ENCODE data around the gene CAMTA1.

Gene CAMTA1

DNA sequence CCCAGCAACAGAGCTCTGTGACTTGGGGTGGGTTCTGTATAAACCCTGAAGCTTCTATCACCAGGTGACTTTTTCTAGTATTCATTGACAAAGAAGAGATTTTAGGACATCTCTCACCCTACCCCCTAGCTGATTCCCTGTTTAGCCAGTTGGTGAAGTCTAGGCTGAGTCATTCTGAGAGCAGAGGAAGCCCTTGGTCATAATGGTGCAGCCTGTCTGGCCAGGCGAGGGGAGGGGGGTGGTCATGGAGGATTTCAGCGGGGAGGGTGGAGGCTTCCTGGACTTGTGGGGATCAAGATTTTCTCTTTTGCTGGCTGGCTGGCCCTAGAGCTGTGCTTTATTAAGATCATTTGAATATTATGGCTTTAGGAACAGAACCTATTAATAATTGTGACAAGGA, 262.6 kb downstream of the CAMTA1 start:
- no peak for DNase-seq

DNA sequence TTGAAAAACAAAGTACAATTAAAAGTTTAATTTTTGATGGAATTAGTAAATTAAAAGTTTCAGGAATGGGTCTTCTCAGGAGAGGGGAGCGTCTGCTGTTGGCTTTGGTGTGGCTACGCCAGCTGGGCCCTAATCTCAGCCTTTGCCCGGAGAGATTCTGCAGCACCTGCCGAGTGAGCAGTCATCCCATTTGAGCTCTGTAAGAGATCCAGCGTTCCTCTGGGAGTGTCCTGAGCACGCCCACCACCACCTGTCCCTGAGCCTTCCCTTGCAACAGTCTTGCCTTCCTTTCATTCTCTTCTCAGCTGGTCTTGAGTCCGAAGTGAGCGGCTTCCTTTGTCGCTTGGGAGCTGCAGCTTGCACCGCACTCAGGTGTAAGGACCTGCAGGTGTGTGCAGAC, 263.1 kb downstream of the CAMTA1 start:
- DNase-seq, result no peak

DNA sequence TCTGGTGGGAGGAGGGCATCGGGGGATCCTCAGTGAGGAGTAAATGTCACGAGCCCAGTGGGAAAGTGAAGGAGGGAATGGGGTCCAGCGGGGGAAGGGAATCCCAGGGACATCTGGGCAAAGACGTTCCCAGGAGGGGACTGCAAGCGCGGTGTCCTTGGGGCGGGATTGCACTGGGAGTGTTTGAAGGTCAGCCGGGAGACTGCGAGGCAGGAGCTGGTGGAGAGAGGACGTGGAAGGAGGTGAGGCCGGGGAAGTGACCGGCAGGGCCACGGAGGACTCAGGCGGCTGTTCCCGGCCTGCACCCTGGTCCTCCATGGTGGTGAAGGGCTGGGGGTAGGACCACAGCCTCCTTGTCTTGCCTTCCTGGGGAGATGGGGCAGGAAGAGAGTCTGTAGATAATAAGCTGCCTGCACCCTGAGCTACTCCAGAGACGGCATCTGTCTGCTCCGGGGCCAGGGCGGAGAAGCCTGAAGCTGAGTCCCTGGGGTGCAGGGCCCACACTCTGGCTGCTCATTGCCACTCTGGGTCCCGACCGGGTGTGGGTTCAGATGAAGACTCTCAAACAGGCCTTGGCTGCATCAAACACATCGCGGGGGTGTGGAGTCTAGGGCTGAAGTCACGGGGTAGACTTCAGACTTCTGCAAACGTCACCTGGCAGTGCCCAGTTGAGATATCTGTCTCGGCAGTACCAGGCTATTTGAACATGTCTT, 264.8 kb downstream of the CAMTA1 start:
- DNase-seq, result no peak

DNA sequence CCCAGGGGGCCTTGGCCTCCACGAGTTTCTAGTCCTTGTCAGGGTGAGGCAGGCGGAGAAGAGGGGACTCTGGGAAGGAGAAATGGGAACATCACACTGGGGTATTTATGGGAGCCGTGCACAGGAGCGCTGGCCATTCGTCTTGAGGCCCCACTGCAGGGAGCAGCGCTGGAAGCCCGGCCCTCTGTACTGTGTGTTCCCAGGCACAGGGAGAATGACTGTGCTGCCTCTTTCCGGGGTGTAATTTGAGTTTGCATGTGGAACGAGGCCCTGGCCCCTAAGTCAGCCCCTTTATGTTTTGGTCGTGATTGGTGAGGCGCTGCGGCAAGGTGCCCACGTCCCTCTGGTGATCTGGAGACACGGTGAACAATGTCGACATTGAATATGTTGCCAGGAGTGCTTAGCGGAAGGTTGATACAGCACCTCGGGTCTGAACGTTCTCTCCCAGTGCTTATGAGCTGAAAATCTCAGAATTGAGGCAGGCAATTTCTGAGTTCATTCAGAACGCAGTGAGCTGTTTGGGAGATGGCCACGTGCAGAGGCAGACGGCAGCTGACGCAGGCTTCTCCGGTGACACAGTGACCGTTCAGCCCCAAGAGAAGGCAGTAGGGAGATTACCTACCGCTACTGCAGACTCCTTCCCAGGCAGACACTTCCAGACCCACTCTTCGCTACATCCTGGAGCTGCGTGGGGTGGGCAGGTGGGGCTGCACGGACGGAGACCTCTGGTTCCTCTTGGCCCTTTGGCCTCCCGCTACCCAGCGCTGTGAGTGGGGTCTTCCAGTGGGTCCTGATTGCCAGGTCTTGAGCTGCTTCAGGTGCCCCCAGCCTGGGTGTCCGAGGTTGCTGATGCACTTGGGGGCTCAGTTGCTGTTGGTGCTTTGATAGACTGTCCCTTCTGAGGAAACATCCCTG, 265.8 kb downstream of the CAMTA1 start:
- DNase-seq, result no peak

DNA sequence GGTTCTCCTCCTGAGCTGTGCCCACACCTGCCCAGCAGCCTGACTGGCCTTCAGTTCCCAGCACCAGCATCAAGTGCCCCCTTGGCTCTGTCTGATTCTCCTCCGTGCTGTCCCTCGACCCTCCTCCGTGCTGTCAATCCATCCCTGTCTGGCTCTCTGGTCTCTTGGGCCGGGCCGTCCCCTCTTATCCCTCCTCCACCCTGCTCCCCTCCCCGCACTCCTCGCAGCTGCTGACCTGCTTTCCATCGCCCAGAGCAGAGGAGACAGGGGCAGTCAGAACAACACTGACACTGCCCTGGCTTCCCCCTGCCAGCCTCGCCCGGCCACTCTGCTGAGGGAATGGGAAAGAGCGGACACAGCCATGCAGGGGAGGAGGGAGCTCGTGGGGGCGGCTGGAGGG, 267.4 kb downstream of the CAMTA1 start:
- no peak for DNase-seq

DNA sequence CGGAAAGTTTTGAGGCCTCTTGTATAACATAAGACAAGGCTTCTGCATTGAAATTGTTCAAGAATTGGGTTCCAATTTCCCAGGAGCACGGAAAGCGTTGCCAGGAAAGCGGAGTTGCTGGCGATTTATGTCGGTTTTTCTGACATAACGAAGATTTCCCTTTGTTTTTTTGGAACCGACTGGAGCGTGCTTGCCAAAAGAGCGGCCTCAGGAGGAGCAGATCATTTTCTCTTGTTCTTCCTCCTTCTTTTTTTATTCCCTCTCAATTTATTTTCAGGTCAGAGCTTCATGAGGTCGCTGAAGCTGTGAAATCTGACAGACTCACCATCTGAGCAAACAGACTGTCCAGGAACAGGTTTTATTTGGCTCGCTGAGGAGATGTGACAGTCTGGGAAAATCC, 275.5 kb downstream of the CAMTA1 start:
- DNase-seq, result no peak

DNA sequence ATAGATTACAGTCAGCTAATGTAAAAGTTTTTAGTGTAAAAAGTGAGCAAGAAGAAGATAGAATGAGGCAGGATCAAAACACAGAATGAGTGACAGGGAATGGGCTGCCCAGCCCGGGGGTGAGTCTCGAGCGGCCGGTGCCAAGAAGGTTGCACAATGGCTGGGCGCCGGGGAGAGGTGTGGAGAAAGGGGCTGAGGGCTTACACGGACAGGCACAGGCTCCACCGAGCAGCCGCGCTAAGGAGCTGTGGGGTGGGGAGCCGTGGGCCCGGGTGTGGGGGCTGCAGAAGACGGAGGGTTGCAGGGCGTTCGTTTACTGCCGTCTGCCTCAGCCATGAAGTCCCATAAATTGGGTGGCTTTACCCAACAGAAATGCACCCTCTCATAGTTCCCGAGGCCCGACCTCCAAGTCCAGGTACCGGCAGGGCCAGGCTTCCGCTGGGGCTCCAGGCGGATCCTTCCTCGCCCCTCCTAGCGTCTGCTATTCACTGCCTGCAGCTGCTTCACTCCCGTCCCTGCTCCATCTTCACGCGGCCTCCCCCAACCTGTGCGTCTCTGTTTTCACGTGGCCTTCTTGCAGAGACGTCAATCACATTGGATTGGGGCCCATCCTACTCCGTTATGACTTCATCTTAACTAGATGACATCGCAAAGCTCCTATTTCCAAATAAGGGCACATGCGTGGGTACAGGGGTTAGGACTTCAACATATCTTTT, 277.2 kb downstream of the CAMTA1 start:
- no peak for DNase-seq

DNA sequence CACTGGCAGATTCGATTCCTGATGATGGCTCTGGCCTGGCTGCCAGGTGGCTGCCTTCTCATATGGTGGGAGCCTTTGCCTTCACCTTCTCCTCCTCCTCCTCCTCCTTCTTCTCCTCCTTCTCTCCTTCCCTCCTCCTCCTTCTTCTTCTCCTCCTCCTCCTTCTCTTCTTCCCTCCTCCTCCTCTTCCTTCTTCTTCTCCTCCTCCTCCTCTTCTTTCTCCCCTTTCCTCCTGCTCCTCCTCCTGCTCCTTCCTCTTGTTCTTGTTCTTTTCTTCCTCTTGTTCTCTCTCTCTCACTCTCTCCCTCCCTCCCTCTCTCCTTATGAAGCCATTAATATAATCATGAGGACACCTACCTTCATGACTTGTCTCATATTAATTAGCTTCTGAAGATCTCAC, 278.7 kb downstream of the CAMTA1 start:
- no peak for DNase-seq

DNA sequence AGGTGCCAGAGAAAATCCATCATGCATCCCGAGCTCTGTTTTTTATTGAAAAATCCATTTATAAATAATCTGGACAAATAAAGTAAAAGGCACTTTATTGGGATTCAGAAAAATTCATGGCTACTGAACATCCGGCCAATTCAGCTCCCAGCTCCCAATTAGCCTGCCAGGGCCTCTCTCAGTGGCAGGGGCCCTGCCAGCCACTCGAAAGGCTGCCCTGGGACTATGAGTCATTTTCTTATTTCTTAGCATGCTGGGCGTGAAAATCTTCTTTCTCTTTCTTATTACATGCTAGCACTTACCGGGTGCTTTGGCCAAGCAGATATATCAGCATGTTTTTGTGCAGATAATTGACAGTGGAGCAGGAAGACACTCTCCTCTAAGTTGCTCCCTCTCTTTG, 283.3 kb downstream of the CAMTA1 start:
- no peak for DNase-seq

DNA sequence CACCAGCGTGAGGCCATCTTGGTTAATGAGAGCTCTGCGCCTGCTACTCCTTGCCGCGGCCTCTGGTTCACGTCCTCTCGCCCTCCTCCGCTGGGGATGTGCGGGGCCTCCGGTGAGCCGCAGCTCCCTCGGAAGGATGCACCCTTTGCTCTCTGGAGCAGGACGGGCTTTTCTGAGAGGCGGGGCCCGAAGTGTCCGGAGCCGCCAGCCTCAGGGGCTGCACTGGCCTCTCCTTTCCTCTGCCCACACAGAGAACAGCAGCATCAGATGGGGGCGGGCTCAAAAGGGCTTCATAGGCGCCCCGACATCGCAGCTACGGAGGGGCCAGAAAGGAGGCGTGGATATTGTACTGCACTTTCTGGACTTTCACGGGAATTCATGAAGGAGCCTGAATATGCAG, 284.7 kb downstream of the CAMTA1 start:
- DNase-seq, result no peak

DNA sequence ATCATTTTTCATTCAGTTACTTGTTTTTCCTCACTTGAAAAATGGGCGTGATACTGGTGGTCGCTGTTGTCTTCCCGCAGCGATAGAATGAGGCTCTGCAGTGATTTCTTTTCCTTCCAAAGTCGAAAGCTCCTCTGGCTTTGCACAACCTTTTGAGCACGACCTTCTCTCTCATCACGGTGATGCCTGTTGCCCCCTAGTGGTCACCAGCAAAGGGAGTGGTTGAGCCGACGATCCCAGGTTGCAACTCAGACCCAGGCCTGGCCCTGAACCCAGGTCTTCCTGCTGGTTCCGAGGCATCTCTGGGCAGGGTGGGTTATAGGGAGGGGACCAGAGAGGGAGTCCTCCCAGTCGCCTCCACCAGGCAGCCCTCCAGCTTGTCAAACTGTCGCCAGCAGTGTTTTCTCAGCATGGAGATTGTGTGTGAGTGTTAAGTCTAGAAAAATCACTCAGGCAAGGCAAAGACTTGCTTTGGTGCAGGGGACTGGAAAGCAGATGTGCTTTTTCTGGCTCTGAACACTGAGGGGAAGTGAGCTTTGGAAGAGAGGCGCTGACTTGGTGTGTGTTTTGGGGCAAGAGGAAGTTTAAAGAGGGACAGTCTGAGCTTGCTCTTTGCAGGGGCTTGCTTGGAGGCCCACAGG, 285.3 kb downstream of the CAMTA1 start:
- DNase-seq, result peak; percentile 38

DNA sequence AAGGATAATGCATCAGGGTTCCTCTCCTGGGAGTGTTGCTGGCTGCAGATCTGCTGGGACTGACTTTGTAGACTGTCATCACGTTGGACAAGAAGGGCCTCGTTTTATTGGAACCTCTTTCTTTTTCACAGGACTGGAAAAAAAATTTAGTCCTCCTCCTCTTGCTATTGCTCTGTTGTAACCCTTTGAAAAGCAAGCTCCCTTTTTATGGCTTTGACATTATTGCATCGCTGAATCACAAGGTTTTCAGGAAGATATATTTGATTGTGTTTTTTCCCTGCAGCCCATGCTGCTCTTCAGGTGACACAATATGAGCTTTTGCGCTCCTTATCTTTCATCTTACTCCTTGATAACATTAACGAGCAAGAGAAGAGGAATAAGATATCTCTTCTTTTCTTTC, 290.9 kb downstream of the CAMTA1 start:
- DNase-seq, result no peak

DNA sequence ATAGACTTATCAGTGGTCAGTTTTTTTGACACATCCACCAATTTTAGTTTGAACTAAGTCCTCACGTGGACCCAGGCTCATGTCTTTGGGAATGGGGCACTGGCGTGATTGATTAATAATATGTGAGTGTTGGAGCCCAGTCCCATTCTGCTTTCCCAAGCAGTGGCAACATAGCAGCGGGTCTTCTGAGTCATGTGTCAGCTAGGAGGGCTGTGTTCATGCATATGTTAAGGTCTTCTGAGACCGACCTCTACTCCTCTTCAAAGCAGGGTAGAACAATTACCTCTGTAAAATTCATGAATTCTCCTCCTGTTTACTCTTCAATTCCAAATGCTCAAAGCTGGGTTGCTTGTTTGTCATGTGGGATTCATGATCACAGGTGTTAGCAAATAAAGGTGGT, 291.3 kb downstream of the CAMTA1 start:
- DNase-seq, result no peak

DNA sequence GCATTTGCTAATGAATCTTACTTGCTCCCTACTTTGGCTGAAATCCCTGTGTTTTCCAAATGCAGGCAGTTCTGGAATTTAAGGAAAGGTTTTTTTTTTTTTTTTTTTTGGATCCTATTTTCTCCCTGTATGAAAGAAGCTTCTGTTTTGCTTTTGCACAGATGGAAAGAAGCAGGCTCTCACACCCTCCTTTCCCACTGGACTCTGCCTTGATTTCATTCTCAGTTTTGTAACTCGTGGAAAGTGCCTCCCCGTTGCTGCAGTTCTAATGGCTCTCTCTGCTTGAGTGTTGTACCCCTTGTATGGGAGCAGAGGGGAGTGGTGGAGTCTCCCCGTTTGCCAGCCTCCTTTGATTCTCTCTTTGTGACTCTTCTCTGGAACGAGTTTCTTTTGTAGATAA, 291.9 kb downstream of the CAMTA1 start:
- no peak for DNase-seq

DNA sequence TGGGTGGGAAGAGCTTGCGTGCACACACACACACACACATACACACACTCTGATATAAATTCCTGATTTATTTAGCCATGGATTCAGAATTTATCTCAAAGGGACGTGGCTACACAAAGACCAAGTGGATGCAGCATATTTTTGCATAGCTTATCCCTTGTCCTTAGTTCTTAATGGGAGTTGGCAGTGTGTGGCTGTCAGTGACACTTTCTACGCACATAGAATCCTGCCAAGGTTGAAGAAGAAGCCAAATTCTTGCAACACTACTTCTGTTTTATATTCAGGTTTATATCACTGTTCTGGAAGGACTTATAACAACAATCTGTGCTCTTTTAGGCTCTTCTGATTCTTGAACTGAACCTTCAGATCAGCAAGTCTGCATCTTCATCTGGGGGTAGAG, 292.7 kb downstream of the CAMTA1 start:
- no peak for DNase-seq

DNA sequence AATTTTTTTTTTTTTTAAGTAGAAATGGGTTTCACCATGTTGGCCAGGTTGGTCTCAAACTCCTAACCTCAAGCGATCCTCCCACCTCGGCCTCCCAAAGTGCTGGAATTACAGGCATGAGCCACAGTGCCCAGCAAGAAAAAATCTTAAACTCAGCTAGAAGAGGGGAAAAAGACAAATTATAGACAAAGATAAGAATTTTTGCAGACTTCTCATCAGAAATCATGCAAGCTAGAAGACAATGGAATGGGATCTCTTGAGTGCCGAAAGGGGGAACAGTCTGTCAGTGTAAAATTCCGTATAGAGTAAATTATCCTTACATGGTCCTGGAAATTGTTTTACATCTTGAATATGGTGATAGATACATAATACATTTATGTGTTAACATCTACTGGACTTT, 294.4 kb downstream of the CAMTA1 start:
- no peak for DNase-seq

DNA sequence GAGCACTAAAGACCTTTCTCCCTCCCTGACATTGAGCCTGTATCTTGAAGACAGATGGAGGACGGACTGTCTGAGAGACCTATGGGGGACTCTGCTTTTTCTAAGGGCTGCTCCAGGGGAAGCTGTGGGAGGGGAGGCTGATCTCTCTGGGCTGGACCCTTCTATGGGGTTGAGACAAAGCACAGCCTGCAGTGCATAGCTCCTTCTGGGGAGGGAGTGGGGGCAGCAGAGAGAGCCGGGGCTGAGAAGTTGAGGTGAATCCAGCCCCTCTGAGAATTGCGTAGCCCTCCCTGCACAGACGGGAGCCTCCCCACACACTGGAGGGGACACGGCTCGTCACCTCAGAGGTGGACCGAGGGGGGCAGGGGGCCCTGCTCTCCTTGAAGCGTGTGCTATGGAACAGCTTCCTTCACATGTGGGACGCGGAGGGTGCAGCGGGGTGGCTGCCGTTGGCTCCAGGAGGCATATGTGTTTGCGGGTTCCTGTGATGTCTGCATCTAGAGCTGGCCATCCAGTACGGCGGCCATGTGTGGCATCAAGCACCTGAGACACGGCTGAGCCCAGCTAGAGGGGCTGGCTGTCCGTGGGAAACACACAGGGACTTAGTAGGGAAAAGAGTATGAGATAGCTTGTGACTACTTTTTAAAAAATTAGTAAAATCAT, 299.1 kb downstream of the CAMTA1 start:
- DNase-seq, result no peak

DNA sequence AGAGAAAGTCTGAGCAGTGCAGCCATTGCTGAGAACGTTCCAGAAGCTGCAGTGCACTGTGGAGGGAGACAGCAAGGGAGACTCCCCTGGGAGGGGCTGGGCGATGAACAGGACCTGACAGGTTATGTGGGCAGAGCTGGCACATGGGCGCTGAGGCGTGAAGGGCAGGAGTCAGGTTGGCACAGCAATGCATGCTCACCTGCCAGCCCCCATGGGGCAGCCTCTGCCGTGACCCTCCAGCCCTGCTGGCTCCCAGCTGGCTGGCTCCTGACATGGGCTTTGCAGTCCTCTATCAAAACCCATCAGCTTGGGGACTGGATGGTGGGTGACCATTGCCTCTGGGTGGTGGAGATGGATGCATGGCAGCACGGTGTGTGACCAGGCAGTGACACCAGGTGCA, 300.3 kb downstream of the CAMTA1 start:
- DNase-seq, result no peak

DNA sequence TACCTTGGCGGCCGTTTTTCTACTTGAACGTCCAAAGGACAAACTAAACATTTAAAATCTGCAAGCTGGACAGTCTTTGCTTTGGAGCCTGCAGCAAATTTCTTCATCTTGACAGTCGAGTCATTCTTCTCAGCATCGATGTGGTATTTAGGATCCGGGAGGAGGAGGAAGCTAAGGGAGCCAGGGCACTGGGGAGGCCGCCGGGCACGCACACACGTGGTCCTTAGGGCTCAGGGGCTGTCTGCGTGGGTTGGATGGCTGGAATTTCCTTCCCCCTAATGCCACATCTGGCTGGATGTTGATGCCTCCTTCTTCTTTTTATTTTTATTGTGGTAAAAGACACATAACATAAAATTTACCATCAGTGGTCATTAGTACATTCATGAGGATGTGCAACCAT, 300.9 kb downstream of the CAMTA1 start:
- no peak for DNase-seq

DNA sequence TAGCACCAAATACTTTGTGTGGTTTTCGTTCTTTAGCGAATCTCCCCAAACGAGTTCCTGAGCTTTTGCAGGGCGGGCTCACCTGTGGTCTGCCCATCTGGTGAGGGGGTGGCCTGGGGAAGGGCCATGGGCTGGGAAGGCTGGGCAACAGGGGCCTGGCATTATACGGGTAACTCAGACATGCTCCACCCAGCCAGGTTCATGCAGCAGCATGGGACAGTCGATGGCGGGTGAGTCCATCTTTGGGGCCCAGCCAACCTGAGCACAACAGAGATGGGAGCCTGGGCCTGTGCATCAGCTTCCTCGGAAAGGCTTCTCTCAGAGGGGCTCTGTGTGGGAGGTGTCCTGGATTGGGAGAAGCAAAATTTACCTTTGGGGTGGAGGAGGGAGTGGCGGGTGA, 302.6 kb downstream of the CAMTA1 start:
- no peak for DNase-seq

DNA sequence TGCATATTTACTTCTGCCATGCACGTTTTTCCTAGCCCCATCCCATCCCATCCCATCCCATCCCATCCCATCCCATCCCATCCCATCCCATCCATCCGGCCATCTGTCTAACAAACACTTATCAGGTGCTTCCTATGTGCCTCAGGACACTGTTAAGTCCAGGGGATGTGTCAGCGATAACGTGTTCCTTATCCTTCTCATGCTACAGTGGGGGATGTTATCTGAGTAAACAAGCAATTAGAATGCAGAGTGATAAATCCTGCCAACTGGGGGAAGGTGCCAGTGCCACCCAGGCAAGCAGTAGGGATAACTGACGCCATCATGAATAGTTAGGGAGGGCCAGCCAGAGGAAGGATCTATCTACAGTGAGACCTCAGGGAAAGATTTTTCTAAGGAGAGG, 304.2 kb downstream of the CAMTA1 start:
- DNase-seq, result no peak

DNA sequence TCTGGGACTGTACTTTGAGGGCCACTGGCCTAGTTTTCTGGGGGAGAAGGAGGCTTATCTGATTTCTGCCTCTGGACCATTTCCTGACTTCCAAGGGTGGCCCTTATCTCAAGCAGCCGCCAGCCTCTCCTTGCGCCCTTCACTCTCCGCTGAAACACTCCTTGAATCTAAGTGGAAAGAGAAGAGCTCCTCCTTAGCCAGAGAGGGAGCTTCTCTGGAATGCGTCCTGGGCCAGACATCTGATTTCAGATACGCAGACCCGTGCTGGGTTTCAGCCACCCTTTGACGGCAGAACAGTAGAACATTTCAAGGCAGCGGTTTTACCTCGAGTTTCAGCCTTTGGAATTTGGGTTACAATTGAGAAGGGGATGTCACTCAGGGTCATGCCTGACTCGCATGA, 308.0 kb downstream of the CAMTA1 start:
- no peak for DNase-seq

DNA sequence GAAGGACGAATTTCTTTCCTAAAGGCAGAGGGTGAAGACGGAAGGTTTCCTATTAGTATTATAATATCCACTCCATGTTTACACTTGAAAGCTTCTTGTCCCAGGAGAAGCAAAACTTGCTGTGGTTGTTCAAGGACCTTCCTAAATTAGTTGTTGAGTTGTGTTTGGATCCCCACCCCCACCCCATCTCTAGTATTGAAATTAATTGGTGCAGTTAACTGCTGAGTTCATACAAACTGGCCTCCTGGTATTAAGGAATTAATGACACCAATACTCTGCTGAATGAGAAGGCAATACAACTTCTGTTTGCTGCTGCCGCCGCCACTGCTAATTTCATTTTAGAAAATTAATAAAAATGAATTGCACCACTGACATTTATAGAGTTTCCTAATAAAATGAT, 308.8 kb downstream of the CAMTA1 start:
- DNase-seq, result no peak
